ENCODE data around the gene LDLRAP1.

The LDLRAP1 gene

GRCh38 chr1:25529518-25530185 is 13.8 kb upstream of the LDLRAP1 start:
- DNase-seq (ENCODE audit: low read depth, low spot score): no peak
- TF ChIP-seq CTCF (IDR thresholded peaks at IDR 0.05; ENCODE audit: low read depth, low read length): no peak
- in situ Hi-C loops (cut with HindIII; ENCODE audit: low sequenced_read_pairs): loop anchor here (10.0 kb wide), 1 partner anchor 105 kb away; the partner anchor contains the start of gene RHCE
- no peak overlapping the region for H3K4me3 ChIP-seq (ENCODE audit: low read depth, low read length)

DNA sequence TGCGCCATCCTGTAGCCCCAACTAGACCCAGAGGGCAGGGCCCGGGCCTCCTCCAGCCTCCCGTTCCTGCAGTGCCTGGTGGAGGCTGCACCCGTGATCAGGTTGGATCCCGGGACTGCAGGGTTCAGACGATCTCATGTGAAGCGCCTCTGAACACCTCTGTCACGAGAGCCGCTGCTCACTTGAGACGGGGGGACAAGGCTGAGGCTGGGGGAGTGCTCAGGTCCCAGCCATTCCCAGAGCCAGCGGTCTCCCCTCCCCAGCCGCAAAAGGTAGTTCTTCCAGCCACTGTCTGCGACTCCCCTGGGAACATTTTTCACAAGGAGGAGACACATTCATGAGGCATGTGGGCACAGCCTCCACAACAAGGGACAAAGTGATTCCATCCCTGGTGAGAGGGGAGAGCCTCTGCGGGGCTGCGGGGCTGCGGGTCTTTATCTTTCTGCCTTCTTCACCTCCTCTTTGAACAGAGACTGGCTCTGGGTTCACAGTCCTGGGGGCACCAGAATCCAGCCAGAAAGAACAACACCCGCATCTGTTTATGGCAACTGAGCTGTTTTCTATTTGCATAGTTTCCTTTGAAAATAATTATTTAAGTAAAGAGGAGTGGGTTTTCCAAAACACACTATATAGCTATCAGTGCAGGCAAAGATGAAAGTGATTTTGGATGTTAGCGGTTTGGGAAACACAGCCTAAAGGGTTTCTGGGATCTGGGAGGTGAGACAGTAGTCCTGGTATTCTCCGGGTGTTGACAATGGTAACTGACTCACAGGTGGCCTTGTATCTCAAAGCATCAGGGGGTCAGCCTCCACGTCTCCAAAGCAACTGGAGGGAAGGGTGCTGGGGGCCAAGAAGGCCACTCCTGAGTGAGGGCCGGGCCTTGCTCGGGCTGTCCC is 13.0 kb upstream of the LDLRAP1 start:
- in situ Hi-C loops (cut with HindIII; ENCODE audit: low sequenced_read_pairs): no loop called here
- no peak for DNase-seq (ENCODE audit: low read depth, low spot score)
- no peak overlapping the region for H3K4me3 ChIP-seq (ENCODE audit: low read depth, low read length)
- no peak for TF ChIP-seq CTCF (IDR thresholded peaks at IDR 0.05; ENCODE audit: low read depth, low read length)

- H3K4me3 ChIP-seq (ENCODE audit: low read depth, low read length): no peak overlapping the region
- no peak for TF ChIP-seq CTCF (IDR thresholded peaks at IDR 0.05; ENCODE audit: low read depth, low read length)
- in situ Hi-C loops (cut with HindIII; ENCODE audit: low sequenced_read_pairs): no loop called here
- DNase-seq (ENCODE audit: low read depth, low spot score): no peak
Measured at GRCh38 chr1:25531082-25531461, 12.3 kb upstream of the LDLRAP1 start.

DNA sequence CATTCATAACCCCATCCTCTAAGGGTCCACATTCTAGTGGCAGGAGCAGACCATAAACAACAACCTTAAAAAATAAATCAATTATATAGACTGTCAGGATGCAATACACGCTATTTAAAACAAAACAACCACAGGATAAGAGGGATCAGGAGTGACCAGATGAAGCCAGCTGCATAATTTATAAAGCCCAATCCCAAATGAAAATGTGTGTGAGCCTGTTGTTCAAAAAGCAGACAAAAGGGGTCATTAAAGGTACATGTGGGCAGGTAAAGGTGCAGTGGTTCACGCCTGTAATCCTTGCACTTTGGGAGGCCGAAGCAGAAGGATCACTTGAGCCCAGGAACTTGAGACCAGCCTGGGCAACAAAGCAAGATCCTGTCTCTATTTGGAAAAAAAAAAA is 10.4 kb upstream of the LDLRAP1 start:
- no peak for TF ChIP-seq CTCF (IDR thresholded peaks at IDR 0.05; ENCODE audit: low read depth, low read length)
- in situ Hi-C loops (cut with HindIII; ENCODE audit: low sequenced_read_pairs): no loop called here
- DNase-seq (ENCODE audit: low read depth, low spot score): no peak
- H3K4me3 ChIP-seq (ENCODE audit: low read depth, low read length): no peak overlapping the region

DNA sequence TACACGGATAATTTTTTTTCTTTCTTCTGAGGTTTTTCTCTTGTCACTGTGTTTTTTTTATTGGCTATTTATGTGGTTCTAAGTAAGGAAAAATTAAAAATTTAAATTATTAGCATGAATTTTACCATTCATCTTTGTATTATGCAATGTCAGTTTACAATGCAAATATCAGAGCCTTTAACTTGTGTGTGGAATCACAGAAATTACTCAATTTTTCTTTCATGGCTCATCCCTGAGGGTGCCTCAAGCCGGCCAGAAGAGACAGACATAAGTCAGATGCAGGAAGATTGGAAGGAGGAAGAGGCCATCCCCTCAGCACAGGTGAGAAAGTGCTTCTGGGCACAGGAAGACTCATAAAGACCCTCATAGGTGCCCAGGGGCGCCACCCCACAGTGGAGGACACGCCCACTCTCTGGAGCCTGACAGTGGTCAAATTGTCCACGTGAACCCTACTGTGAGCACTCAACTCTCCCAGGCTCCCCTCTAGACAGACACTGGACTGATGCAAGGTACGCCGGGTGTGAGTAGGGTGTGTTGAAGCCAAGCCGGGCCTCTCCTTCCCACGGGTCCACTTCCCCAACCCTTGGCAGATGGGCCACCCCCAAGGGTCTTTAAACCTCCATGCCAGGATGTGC is 9.5 kb upstream of the LDLRAP1 start:
- no peak overlapping the region for H3K4me3 ChIP-seq (ENCODE audit: low read depth, low read length)
- no peak for TF ChIP-seq CTCF (IDR thresholded peaks at IDR 0.05; ENCODE audit: low read depth, low read length)
- no peak for DNase-seq (ENCODE audit: low read depth, low spot score)
- in situ Hi-C loops (cut with HindIII; ENCODE audit: low sequenced_read_pairs): no loop called here

GRCh38 chr1:25534410-25534788 is 9.0 kb upstream of the LDLRAP1 start:
- no peak for DNase-seq (ENCODE audit: low read depth, low spot score)
- TF ChIP-seq CTCF (IDR thresholded peaks at IDR 0.05; ENCODE audit: low read depth, low read length): no peak
- in situ Hi-C loops (cut with HindIII; ENCODE audit: low sequenced_read_pairs): no loop called here
- no peak overlapping the region for H3K4me3 ChIP-seq (ENCODE audit: low read depth, low read length)
